T1000 (cell line): ENCODE results near the gene ACBD4.
A peak's percentile ranks its signal among the peaks of the same experiment; 100 is the strongest.

Experiments
- DNase-seq: peaks from one replicate; lab custom pipeline; 2025; ENCODE audit warnings: mixed read lengths; lab: John Stamatoyannopoulos, UW

The ACBD4 gene, protein sequence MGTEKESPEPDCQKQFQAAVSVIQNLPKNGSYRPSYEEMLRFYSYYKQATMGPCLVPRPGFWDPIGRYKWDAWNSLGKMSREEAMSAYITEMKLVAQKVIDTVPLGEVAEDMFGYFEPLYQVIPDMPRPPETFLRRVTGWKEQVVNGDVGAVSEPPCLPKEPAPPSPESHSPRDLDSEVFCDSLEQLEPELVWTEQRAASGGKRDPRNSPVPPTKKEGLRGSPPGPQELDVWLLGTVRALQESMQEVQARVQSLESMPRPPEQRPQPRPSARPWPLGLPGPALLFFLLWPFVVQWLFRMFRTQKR

DNA sequence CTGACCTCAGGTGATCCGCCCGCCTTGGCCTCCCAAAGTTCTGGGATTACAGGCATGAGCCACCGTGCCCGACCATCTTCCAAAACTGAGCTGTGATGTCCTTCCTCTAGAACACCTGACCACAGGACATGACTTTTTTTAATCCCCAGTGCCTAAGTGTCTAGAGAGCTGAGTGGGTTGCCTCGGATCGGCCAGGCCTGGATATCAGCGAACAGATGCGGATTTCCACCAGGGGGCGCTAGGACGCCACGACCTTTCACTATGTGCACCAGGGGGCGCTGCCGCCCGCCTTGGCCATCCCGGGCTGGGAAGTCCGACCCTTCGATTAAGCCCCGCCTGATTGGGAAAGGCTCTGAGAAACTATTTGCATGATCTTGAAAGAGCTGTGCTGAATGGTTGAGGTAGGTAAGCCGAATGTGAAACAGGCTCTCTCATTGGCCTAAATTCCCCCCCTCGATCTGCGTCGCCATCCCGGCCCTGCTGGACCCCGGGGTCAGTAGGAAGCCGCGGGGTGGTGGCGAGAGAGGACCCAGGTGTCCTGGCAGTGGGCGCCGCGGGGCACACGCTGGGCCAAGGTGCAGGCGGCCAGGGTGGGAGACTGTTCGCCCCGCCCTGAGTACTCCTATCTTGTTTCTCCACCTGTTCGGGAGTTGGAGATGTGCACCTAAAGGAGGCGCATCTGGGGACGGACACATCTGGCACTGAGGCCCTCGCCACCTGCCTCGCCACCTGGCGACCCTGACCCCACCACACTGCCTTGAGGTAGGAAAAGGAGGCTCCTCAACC, at the start of gene ACBD4:
TSS of gene ACBD4 (plus strand) at position 496 of the 786 bp plus-strand sequence. CDS start 458 bp downstream, outside the sequence.
- peak; percentile 97 for DNase-seq

GRCh38 chr17:45086391-45086790, 49.1 kb upstream of the ACBD4 start:
- no peak for DNase-seq

DNA sequence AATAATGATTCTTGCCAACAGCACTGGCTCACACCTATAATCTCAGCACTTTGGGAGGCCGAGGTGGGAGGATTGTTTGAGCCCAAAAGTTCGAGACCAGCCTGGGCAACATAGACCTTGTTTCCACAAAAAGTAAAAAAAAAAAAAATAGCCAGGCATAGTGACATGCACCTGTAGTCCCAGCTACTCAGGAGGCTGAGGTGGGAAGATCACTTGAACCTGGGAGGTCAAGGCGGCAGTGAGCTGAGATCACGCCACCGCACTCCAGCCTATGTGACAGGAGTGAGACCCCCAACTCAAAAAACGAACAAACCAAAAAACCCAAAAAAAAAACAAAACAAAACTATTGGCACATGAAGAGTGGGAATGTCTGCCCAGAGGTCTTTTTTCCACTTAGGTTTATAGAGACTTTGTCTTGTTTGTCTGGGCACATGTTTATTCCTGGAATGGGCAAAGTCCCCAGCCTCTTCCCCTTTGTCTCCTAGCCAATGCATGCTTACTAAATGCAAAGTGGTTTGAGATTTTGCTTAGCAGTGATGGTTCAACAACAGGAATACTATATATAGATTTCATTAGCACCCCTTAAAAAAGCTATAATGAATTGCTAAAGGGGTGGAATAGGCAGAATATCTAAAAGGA, 48.5 kb upstream of the ACBD4 start:
- DNase-seq, result no peak

DNA sequence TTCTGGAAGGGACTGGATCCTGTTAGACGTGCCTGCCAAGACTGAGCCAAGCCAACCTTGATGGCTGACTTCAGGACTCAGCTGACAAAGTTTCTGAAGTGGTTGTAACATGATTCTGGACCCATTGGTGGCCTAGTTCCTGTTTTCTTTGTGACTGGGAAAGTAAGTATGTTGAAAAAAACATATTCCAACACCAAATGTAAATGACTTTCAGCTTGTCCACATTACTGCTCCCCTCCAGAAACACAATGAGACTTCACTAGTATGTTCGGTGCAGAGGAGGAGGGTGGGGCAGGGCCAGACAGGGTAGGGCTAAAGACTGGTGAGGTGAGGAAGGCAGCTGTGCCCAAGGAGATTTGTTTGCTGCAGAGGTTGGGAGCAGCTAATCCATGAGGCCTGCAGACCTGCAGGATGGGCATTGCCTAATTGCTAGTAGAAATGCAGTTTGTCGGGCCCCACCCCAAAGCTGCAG, 47.9 kb upstream of the ACBD4 start:
- DNase-seq, result no peak

DNA sequence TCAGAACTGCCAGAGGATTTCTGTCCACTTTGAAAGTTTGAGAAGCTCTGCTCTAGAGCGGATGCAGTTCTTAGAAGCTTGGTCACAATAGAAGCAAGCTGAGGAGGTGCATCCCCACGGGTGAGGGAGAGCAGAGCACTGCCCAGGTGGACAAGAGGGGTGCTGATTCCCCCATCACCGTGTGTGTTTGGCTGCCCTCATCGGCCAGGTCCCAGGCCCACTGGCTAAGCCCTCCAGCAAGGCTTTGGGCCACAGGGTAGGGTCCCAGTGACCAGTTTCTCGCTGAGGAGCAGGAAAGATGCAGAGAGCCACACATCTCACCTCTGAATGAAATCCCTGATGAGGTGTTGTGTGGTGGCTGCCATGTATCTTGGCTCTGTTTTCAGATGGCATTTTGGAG, 47.5 kb upstream of the ACBD4 start:
- no peak for DNase-seq

DNA sequence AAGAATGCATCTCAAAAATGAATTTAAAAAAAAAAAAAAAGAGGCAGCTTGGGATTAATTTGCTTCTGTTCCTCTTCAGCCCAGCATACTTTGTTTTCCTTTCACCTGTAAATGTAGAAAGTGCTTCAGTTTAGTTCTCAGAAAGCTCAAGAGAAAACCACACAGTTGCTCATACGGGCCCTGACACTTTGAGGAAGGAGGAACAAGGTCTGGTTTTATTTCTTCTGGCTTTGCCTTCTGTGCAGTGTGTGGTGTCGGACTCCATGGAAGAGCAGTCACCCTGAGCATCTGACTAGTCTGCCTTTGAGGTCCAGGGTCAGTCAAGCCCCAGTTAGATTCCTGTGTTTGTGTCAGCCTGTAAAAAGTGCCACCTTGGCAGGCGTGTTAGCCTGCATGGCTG, 46.7 kb upstream of the ACBD4 start:
- no peak for DNase-seq

DNA sequence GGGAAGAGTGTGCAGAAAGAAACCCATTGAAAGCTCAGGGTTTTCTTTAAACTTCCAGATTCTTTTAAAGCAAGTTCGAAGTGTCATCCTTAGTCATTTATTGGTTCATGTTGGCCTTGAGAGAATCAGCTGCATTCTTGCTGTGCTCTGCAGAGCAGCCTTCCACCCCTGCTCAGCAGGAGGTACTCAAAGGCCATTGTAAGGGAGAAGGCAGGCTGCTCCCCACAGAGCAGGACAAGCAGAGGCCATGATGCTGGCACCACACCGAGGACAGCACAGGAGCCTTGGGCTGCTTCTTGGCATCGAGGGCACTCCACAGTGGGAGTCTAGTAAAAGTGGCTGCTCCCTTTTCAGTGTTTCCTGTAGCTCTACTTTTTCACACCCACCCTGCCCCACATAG, 44.8 kb upstream of the ACBD4 start:
- DNase-seq, result no peak

DNA sequence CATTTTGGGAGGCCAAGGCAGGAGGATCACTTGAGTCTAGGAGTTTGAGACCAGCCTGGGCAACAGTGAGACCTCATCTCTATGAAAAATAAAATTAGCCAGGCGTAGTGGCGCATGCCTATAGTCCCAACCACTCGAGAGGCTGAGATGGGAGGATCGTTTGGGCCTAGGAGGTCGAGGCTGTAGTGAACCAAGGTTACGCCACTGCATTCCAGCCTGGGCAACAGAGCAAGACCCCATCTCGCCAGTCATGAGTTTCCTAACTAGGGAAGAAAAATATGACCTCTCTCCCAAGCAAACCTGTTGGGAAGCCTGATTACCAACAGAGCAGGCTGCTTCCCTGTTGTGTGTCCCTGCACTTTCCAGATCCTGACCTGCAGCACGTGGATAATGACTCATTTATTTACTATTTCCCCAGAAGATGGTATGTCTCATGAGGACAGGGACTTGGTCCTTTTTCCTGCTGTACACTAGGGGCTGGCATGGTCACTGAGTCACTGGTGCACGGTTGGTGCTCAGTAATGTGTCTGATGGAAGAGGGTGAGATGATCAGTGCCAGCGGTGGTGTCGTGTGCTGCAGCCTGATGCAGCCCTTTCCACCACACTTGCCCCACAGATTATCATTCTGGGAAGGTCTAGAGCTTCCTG, 43.6 kb upstream of the ACBD4 start:
- DNase-seq, result no peak

DNA sequence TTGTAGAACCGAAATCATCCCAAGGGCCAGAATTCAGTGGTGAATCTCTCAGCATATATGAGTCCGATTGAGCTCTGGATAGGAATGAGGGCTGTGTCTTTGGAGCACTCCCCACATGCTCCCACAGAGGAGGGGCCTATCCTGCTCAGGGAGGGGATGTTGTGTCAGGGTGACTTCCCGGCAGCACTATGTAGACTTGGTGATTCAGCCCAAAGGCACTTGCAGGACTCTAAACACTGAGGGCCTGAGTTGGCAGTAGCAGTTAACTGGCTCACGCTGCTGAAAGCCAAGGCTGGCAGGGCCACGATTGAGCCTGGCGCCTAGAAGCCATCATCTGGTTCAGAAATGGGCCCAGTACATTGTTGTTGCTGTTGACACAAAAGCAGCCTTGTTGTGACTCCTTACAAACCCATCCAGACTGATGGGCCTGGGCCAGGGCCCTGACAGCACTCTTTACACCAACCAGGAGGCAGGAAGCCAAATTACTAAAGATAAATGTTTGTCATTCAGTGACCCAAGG, 42.5 kb upstream of the ACBD4 start:
- peak; percentile 88 for DNase-seq

DNA sequence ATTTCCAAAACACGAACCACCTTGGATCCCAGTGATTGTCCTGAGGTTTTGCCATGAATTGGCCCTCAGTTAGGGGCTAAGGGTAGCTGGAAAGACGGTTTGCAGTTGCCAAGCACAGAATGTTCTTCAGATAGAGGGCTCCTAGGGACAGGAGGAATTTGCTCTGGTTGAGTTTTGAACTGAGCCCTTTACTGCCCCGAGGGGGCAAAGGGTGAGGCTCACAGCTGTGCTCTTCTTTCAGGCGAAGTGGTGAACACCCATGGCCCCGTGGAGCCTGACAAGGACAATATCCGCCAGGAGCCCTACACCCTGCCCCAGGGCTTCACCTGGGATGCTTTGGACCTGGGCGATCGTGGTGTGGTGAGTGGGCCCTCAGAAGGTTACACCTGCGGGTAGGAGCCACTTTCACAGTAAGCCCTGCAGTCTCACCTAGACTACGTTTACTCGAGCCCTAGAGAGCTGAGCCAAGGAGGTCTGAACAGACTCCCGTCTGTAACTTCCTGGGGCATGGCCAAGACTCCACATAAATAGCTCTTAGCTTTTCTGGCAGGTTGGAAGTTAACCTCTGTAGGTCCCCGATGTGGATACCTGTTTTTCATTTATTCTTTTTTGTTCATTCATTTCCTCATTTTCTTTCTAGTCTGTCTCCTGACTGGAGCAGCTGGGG, 41.9 kb upstream of the ACBD4 start:
- DNase-seq, result no peak

- no peak for DNase-seq
Measured at GRCh38 chr17:45096141-45096540, 39.3 kb upstream of the ACBD4 start.

- no peak for DNase-seq
Measured at GRCh38 chr17:45096926-45097325, 38.6 kb upstream of the ACBD4 start.

GRCh38 chr17:45098081-45098868, 37.2 kb upstream of the ACBD4 start:
- DNase-seq, result no peak

GRCh38 chr17:45098869-45099616, 36.4 kb upstream of the ACBD4 start:
- peak; percentile 52 for DNase-seq

- no peak for DNase-seq
Measured at GRCh38 chr17:45101546-45101882, 34.0 kb upstream of the ACBD4 start.

GRCh38 chr17:45101883-45102811, 33.3 kb upstream of the ACBD4 start:
- no peak for DNase-seq

DNA sequence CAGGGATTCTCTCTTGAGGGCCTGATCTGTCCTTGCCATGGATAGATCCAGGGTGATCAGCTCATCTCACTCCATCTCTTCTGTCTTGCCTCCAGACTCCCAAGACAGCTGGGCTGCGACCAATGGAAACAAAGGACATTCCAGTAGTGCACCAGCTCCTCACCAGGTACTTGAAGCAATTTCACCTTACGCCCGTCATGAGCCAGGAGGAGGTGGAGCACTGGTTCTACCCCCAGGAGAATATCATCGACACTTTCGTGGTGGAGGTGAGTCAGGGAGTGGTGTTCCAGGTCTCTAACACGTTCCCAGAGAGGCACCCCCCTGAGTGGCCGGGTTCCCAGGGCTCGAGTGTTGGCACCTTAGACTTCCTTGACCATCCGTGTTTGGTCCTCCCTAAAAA, 32.6 kb upstream of the ACBD4 start:
- DNase-seq, result no peak

GRCh38 chr17:45103269-45103795, 32.2 kb upstream of the ACBD4 start:
- no peak for DNase-seq

DNA sequence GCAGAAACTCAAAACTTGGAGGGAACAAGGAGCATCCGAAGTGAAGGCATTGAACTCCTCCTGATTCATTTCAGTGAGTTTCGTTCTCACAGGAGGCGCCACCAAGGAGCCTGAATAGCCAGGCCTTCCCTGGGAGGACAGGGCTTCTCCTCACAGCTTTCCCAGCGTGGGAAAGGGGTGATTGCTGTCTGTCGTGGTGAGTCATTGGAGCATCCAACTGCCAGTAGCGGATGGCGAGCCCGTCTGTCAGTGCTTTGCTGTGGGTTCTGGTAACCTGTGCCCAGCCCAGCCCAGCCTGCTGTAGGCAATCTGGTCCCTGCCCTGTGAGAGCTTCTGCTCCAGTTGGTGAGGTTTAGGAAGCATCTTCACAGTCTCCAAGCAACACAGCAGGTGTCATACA, 31.5 kb upstream of the ACBD4 start:
- no peak for DNase-seq
